ENCODE results near the gene CD180. TPM values are rescaled to one million over a fixed set of nuclear protein-coding genes. Genes with fewer than 3 reads are reported as not detected.

Gene CD180
- total and polyA plus RNA-seq, 2 donors (not counting 1 experiment from before 2014, with no cell fraction given): 0.28 TPM; not detected in 1

DNA sequence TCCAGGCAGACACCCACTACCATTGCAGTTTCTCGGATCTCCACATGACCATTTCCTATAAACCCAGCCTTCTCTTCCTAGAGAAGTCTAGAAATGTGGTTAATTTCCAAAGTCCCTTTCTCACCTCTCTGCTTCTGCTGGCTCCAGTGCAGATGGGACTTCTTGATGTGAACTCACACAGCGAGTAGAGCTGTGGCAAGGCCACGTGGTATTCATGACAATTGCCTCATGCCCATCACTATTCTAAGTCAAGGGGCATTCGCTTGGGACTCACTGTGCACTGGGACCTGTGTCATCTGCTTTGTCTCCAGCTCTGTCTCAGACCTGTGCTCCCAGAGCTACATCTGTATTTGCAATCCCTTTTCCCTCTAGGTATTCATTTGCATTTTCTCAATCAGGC is 6.2 kb downstream of the CD180 start:
- Histone ChIP-seq H3K4me1 (ENCODE audit: control insufficient read depth, extremely low read depth, insufficient read depth, low read length) (no peaks in the 10 kb centered on the region), H3K4me3 (replicated peaks in 1 of 4; ENCODE audit: control extremely low read depth in 1 of 4, insufficient read depth in 1 of 4, low read depth in 3 of 4, low read length in 4 of 4) (no peak overlapping the region), H3K79me2 (ENCODE audit: control insufficient read depth, insufficient read depth, low read length) (no peaks in the 10 kb centered on the region), H3K36me3 (ENCODE audit: control insufficient read depth, insufficient read depth, low read length) (no peaks in the 10 kb centered on the region), H3K4me2 (ENCODE audit: extremely low read depth, insufficient read depth, low read length) (no peak overlapping the region), H2AFZ (ENCODE audit: low read length) (no peak overlapping the region), H3K27ac (ENCODE audit: insufficient read depth, low read length) (no peak overlapping the region), H4K20me1 (ENCODE audit: control insufficient read depth, extremely low read depth, insufficient read depth, low read length) (no peaks in the 10 kb centered on the region), H3K9ac (ENCODE audit: insufficient read depth, low read length) (no peak overlapping the region), H3K9me3 (ENCODE audit: control insufficient read depth, insufficient read depth, low read depth, low read length) (no peaks in the 10 kb centered on the region), H3K27me3 (ENCODE audit: control insufficient read depth, insufficient read depth, low read length) (no peaks in the 10 kb centered on the region)
- no peak for DNase-seq (ENCODE audit: low read depth in 2 of 2)
- TF ChIP-seq EZH2 (IDR thresholded peaks at IDR 0.05; ENCODE audit: low read length, missing control alignments) (no peak), CTCF (conservative IDR thresholded peaks at IDR 0.05 in 1 of 2, IDR thresholded peaks at IDR 0.05 in 1 of 2; ENCODE audit: low read depth in 1 of 2, low read length in 2 of 2) (no peak)

GRCh38 chr5:67189931-67190330 is 6.7 kb downstream of the CD180 start:
- Histone ChIP-seq H3K27me3 (ENCODE audit: control insufficient read depth, insufficient read depth, low read length) (no peaks in the 10 kb centered on the region), H3K4me3 (replicated peaks in 1 of 4; ENCODE audit: control extremely low read depth in 1 of 4, insufficient read depth in 1 of 4, low read depth in 3 of 4, low read length in 4 of 4) (no peak overlapping the region)

GRCh38 chr5:67189079-67189354 is 7.6 kb downstream of the CD180 start:
- no peaks in the 10 kb centered on the region for H4K20me1 ChIP-seq (ENCODE audit: control insufficient read depth, extremely low read depth, insufficient read depth, low read length)
- no peak overlapping the region for H3K9ac ChIP-seq (ENCODE audit: insufficient read depth, low read length)
- TF ChIP-seq CTCF (conservative IDR thresholded peaks at IDR 0.05 in 1 of 2, IDR thresholded peaks at IDR 0.05 in 1 of 2; ENCODE audit: low read depth in 1 of 2, low read length in 2 of 2) (no peak), EZH2 (IDR thresholded peaks at IDR 0.05; ENCODE audit: low read length, missing control alignments) (no peak)
- no peaks in the 10 kb centered on the region for H3K4me1 ChIP-seq (ENCODE audit: control insufficient read depth, extremely low read depth, insufficient read depth, low read length)
- H3K27ac ChIP-seq (ENCODE audit: insufficient read depth, low read length): no peak overlapping the region
- no peak overlapping the region for H3K4me3 ChIP-seq (replicated peaks in 1 of 4; ENCODE audit: control extremely low read depth in 1 of 4, insufficient read depth in 1 of 4, low read depth in 3 of 4, low read length in 4 of 4)
- H3K9me3 ChIP-seq (ENCODE audit: control insufficient read depth, insufficient read depth, low read depth, low read length): no peaks in the 10 kb centered on the region
- H2AFZ ChIP-seq (ENCODE audit: low read length): no peak overlapping the region
- H3K4me2 ChIP-seq (ENCODE audit: extremely low read depth, insufficient read depth, low read length): no peak overlapping the region
- no peaks in the 10 kb centered on the region for H3K79me2 ChIP-seq (ENCODE audit: control insufficient read depth, insufficient read depth, low read length)
- no peaks in the 10 kb centered on the region for H3K27me3 ChIP-seq (ENCODE audit: control insufficient read depth, insufficient read depth, low read length)
- no peaks in the 10 kb centered on the region for H3K36me3 ChIP-seq (ENCODE audit: control insufficient read depth, insufficient read depth, low read length)
- DNase-seq (ENCODE audit: low read depth in 2 of 2): no peak

More at GRCh38 chr5:67189931-67190330, 6.7 kb downstream of the CD180 start:
- Histone ChIP-seq H3K9ac (ENCODE audit: insufficient read depth, low read length) (no peak overlapping the region), H3K4me1 (ENCODE audit: control insufficient read depth, extremely low read depth, insufficient read depth, low read length) (no peaks in the 10 kb centered on the region), H3K36me3 (ENCODE audit: control insufficient read depth, insufficient read depth, low read length) (no peaks in the 10 kb centered on the region), H3K4me2 (ENCODE audit: extremely low read depth, insufficient read depth, low read length) (no peak overlapping the region), H4K20me1 (ENCODE audit: control insufficient read depth, extremely low read depth, insufficient read depth, low read length) (no peaks in the 10 kb centered on the region), H2AFZ (ENCODE audit: low read length) (no peak overlapping the region), H3K9me3 (ENCODE audit: control insufficient read depth, insufficient read depth, low read depth, low read length) (no peaks in the 10 kb centered on the region), H3K79me2 (ENCODE audit: control insufficient read depth, insufficient read depth, low read length) (no peaks in the 10 kb centered on the region), H3K27ac (ENCODE audit: insufficient read depth, low read length) (no peak overlapping the region)
- TF ChIP-seq EZH2 (IDR thresholded peaks at IDR 0.05; ENCODE audit: low read length, missing control alignments) (no peak), CTCF (conservative IDR thresholded peaks at IDR 0.05 in 1 of 2, IDR thresholded peaks at IDR 0.05 in 1 of 2; ENCODE audit: low read depth in 1 of 2, low read length in 2 of 2) (no peak)
- no peak for DNase-seq (ENCODE audit: low read depth in 2 of 2)
